ENCODE results near the gene PHACTR4. TPM values are rescaled to one million over a fixed set of nuclear protein-coding genes. Genes with fewer than 3 reads are reported as not detected.
A peak's percentile ranks its signal among the peaks of the same experiment; 100 is the strongest.
"Not testable (repeated sequence)": the region's sequence is repeated elsewhere in the genome, so short reads cannot be mapped to it uniquely, and the experiment has no call there.

PHACTR4 gene
- polyA plus RNA-seq (ENCODE audit: insufficient read depth in 1 of 5, insufficient read length in 5 of 5, low replicate concordance in 1 of 5) = 10 to 100 TPM; 50.5 to 67.8 (median 65.1) TPM
- long read RNA-seq, donor 1, full-length matches to known transcripts = 5 of 12 reads
- long read RNA-seq, donor 1, partial matches to known transcripts = 7 of 12 reads
- long read RNA-seq, donor 1, other reads (novel, unspliced or antisense) = 0 of 12 reads
- long read RNA-seq, donor 2, full-length matches to known transcripts = 3 of 3 reads
- long read RNA-seq, donor 2, partial matches to known transcripts = 0 of 3 reads
- long read RNA-seq, donor 2, other reads (novel, unspliced or antisense) = 0 of 3 reads
- long read RNA-seq, donor 3, full-length matches to known transcripts = 4 of 9 reads
- long read RNA-seq, donor 3, partial matches to known transcripts = 5 of 9 reads
- long read RNA-seq, donor 3, other reads (novel, unspliced or antisense) = 0 of 9 reads
- long read RNA-seq, donor 4, partial matches to known transcripts = 16 of 20 reads
- long read RNA-seq, donor 4, other reads (novel, unspliced or antisense) = 0 of 20 reads
- long read RNA-seq, donor 5, full-length matches to known transcripts = 6 of 6 reads
- long read RNA-seq, donor 5, partial matches to known transcripts = 0 of 6 reads
- long read RNA-seq, donor 5, other reads (novel, unspliced or antisense) = 0 of 6 reads
- long read RNA-seq, donor 6, transcript PHACTR4-203 (6 exons, 1,421 nt) = major isoform, 6 of 20 reads
- long read RNA-seq, donor 6, partial matches to known transcripts = 12 of 20 reads
- long read RNA-seq, donor 6, other reads (novel, unspliced or antisense) = 0 of 20 reads
- long read RNA-seq, donor 7, partial matches to known transcripts = 0 of 1 reads
- long read RNA-seq, donor 7, other reads (novel, unspliced or antisense) = 0 of 1 reads
- long read RNA-seq, donor 8, partial matches to known transcripts = 6 of 7 reads
- long read RNA-seq, donor 8, other reads (novel, unspliced or antisense) = 0 of 7 reads

DNA sequence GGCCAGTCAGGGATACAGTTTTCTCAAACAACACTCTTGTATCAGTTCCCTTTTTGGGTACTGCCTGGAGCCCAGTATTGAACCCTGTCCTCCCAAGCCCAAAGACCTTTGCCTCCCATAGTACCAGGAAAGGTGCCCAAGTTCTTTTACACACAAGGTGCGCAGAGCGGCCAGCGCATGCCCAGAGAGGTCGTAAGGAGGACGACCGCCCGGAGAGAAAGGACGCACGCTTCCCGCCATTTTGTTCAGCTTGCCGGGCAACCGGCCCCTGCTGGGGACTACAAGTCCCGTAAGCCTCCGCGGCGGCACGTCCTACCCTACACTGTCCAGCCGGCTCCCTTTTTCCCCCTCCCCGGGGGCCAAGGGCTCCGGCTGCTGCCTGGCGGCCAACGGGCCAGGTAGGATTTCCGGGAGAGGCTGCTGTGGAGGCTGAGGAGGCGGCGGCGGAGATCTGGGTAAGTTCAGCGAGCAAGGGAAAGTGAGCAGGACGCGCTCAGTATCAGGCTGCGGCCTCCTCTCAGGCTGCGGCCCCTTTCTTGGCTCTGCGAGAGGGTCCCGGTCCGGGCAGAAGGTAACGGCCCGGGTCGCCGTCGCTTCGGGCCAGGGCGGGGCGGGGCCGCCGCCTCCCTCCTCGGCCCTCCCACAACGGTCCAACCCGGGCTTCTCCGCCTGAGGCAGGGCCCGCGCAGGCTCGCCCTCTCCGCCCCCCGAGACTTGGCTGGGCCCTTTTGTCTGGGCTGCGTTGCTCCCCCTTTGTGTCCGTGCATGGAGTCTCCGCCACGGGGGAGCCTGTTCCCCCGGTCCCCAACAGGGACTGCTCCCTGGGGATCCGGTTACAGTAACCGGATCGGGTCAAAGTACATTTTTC lies at the start of gene PHACTR4:
Gene PHACTR4 (plus strand): TSS at position 370 of the 868 bp plus-strand sequence. CDS start 37,708 bp downstream, outside the sequence.
- DNase-seq = peak; percentile 91

DNA sequence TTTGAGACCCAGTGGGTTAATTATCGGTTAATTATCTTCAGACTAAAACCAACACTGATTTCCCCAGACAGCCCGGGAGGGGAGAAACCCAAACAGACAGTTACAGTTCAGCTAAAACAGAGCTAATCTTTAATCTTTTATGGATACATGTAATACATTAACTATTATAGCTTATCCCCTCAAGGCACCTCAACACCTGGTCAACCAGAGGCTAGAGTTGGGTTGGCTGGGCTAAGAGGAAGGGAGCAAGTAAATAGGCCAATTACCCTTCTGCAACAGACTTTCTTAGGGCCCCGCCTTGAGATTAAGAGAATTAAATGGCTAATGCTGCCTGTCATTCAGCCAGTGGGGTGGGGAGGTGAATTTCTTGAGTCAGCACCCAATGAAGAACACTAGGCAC lies 47.3 kb upstream of the PHACTR4 start:
- DNase-seq = no peak

DNA sequence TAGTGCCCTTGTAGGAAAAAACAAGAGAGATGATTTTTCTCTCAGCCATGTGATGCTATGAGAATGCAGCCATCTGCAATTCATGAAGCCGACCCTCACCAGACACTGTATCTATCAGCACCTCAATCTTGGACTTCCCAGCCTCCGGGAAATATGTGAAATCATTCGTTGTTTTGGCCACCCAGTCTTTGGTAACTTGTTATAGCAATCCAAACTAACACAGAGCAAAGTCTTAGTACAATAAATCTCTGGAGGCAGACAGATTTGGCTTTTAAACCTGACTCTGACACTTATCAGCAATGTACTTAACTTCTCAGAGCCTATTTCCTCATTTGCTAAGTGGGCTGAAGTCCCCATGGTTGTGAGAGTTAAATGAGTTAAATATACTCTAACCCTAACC lies 45.8 kb upstream of the PHACTR4 start:
- DNase-seq = no peak

DNA sequence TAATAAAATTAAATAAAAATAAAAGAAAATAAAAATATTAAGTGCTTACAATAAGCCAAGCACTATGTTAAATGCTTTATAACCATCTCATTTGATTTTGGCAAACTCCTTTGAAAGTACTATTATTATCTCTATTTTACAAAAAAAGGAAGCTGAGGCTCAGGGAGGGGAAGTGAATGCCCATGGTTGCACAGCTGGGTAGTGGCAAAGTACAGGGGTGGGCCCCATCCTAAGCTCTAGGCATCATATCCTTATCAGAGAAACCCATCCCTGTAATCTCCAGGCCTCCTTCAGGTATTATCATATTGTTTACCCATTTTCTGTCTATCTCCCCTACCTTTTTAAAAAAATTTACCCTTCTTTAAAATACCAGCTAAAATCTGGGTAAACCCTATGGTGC lies 43.0 kb upstream of the PHACTR4 start:
- DNase-seq = no peak

DNA sequence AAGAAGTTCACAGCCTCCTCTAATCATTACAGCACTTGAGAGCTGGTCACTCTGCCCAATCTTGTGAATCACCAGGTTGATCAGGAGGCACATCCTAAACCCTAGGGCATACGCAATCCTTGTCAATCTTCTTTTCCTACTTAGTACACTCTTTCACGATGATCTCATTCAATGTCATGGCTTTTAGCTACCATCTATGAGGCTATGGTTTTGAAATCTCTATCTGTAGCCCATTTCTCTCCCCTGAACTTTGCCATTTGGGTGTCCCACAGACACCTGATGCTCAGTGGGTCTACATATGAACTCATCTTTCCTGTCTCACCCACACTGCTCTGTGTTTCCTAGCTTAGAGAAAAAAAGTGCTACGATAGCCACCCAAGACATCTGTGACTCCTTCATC lies 42.6 kb upstream of the PHACTR4 start:
- DNase-seq = no peak

DNA sequence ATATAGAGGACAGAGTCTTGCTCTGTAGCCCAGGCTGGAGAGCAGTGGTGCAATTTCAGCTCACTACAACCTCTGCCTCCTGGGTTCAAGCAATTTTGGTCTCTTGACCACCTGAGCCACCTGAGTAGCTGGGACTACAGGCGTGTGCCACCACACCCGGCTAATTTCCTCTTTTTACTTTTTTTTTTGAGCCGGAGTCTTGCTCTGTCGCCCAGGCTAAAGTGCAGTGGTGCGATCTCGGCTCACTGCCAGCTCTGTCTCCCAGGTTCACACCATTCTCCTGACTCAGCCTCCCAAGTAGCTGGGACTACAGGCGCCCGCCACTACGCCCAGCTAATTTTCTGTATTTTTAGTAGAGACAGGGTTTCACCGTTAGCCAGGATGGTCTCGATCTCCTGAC lies 42.1 kb upstream of the PHACTR4 start:
- DNase-seq = not testable (repeated sequence)

DNA sequence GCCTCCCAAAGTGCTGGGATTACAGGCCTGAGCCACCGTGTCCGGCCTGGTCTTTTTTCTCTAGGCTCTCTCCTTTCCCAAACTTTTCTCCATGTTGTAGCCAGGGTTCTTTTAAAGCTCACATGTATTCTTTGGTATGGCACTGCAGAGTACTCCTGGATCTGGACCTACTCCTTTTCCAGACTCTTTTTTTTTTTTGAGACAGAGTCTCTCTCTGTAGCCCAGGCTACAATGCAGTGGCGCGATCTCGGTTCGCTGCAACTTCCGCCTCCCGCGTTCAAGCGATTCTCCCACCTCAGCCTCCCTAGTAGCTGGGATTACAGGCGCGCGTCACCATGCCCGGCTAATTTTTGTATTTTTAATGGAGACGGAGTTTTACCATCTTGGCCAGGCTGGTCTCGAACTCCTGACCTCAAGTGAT lies 41.3 kb upstream of the PHACTR4 start:
- DNase-seq = no peak

DNA sequence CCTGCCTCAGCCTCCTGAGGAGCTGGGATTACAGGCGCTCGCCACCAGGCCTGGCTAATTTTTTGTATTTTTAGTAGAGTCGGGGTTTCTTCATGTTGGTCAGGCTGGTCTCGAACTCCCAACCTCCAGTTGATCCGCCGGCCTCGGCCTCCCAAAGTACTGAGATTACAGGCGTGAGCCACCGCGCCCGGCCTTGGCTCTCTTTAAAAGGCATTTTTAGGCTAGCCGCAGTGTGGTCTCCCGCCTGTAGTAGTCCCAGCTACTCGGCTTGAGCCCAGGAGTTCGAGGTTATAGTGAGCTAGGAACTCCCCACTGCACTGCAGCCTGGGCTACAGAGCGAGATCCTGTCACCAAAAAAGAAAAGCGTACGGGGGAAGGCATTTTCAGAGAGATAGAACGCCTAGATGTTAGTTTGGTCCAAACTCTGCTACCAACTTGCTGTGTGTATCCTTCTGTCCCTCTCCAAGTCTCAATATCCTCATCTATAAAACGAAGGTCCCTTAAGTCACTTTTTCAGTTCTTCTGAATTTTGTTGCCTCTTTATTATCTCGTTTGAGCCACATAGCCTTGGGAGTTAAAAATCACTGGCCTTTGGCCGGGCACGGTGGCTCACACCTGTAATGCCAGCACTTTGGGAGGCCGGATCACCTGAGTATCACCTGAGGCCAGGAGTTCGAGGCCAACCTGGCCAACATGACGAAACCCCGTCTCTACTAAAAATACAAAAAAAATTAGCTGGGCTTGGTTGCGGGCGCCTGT lies 40.0 kb upstream of the PHACTR4 start:
- DNase-seq = no peak

DNA sequence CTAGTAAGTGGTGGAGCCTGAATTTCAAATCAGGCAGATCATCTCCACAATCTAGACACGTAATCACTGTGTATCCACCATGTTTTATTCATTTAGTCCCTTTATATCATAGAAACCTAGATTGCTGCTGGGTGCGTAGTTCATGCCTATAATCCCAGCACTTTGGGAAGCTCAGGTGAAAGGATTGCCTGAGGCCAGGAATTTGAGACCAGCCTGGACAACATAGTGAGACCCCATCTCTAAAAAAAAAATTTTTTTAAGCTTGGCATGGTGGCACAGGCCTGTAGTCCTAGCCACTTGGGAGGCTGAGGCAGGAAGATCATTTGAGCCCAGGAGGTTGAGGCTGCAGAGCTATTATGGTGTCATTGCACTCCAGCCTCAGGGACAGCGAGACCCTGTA lies 30.6 kb upstream of the PHACTR4 start:
- no peak for DNase-seq

DNA sequence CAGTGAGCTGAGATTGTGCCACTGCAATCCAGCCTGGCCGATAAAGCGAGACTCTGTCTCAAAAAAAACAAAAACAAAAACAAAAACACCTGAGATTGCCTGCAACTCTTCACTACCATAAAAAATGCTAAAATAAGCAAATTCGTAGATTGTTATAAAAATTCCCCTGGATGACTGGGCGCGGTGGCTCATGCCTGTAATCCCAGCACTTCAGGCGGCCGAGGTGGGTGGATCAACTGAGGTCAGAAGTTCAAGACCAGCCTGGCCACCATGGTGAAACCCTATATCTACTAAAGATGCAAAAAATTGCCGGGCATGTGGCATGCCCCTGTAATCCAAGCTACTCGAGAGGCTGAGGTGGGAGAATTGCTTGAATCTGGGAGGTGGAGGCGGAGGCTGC lies 30.0 kb upstream of the PHACTR4 start:
- DNase-seq = no peak

DNA sequence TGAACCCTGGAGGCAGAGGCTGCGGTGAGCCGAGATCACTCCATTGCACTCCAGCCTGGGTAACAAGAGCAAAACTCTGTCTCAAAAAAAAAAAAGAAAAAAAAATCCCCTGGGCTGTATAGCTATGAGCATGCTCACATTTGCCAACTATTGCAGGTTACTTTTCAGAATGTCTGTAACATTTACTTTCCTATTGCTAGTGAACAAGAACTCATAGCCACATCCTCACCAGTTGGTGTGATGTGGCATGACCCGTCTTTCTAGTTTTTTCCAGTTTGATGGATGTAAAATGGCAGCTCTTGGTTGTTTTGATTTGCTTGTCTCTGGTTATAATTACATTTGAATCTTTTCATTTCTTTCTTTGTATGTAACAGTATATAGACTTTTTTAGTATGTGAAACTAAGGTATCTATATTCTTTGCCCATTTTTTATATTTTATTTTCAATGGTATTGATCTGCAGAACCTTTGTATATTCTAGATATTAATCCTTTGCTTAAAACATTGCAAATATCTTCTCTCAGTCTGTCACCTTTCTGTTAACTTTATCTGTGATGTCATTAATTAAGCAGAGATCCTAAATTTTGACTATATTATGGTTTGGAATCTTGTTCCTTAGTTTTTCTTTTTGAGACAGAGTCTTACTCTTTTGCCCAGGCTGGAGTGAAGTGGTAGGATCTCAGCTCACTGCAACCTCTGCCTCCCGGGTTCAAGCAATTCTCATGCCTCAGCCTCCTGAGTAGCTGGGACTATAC lies 29.1 kb upstream of the PHACTR4 start:
- no peak for DNase-seq

DNA sequence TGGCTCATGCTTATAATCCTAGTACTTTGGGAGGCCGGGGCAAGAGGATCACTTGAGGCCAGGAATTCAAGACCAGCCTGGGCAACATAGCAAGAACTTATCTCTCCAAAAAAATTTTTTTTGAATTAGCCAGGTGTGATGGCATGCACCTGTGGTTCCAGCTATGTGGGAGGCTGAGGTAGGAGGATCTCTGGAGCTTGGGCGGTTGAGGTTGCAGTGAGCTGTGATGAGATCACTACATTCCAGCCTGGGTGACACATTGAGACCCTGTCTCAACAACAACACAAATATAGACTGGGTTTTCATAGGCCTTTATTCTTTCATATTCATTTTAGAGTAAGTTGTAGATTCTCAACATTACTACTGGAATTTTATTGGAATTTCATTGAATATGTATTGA lies 27.9 kb upstream of the PHACTR4 start:
- DNase-seq = no peak

DNA sequence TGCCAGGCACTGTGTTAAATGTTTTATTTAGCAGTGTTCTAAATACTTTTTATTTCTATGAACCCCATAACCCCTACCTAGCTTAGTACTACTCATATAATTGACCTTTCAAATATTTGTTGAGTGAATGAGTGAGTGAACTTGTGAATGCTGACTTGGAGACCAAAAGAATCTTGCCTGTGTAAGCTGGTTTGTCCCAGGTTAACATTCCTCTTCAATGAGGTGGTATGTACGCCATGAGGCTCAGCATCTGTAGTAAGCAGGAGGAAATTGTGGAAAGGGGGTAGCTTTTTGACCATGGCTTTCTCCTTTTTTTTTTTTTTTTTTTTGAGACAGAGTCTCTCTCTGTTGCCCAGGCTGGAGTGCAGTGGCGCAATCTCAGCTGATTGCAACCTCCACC lies 26.1 kb upstream of the PHACTR4 start:
- DNase-seq = no peak

DNA sequence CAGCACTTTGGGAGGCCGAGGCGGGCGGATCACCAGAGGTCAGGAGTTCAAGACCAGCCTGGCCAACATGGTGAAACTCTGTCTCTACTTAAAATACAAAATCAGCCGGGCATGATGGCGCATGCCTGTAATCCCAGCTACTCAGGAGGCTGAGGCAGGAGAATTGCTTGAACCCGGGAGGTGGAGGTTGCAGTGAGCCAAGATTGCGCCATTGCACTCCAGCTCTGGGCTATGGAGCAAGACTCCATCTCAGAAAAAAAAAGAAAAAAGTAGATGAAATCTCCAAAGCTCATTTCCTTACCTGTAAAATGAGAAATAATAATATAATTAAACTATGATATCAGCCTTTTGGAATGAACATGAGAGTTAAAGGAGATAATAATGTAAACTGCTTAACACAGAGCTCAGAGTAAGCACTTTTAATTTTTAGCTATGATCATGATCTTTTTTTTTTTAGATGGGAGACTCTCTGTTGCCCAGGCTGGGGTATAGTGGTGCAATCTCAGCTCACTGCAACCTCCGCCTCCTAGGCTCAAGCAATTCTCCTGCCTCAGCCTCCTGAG lies 16.2 kb upstream of the PHACTR4 start:
- not testable (repeated sequence) for DNase-seq

DNA sequence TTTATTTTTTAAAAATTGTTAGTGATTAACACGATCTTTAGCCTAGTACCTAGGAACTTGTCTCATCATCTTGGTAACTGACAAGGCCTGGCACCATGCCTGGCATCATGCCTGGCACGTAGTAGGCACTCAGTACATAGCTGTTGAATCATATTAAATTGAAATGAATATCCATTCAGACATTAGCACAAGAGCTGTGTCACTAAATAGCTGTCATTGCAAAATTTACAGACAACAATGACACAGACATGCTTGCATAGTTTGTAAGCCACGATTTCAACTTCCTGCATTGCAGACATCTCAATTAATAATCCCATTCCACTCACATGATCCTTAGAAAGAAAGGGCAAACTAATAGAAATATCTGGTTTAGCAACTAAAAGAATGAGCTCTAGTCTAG lies 15.4 kb upstream of the PHACTR4 start:
- DNase-seq = no peak

DNA sequence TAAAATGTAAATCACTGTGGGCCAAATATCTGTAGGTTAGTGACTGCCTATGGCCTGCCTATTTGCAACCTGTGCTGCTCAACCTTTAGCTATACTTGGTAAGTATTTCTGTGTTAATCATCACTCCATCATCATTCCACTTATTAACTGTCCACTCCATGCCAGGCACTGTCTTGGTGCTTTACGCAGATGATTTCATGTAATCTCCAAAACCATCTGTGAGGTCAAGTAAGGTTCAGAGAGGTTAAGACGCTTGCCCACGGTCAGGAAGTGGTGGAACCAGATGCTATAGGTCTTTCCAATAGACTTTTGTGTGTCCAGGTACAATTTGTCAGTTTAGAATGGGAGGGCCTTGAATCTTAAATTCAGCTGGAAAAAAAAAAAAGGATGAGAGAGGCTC lies 10.8 kb upstream of the PHACTR4 start:
- no peak for DNase-seq

DNA sequence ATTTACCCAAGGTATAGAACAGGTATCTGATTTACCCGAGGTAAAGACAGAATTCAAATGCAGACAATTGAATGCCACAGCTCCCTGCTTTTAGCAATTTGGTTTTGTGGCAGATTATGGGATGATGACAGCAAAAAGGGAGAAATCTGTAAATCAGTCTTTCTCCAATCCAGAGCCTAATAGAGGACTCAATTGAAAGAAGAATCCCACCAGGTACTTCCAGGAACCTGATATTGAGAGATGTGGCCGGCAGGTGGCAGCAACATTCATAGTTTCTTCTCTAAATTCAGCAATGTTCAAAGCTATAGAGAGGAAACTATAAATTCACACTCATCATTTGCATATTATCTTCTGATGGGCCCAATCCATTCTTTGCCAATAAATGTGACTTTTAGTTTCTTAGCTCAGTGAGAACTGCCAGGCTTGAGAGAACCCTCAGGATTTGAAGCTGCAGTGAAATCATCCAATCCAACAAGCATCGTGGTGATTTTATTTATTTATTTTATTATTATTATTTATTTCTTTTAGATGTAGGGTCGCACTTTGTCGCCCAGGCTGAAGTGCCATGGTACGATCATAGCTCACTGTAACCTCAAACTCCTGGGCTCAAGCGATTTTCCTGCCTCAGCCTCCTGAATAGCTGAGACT lies 9.8 kb upstream of the PHACTR4 start:
- DNase-seq = peak in 1 of 2 donors; percentile 40

DNA sequence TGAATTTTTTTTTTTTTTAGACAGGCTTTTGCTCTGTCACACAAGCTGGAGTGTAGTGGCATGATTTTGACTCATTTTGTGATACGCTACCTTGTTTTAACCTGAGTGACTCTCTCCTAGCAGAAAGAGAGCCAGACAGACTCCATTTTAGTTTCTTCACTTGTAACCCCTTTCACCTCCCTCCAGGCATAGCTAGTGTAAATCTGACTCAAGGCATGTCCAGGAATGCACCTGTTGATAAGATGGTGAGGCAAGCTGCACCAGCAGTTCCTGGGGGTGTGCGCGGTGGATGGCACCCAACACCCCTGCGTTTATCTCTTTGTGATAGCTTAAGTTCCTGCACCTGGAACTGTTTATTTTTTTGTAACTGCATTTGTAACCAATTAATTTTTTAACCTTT lies 4.7 kb upstream of the PHACTR4 start:
- DNase-seq = no peak

DNA sequence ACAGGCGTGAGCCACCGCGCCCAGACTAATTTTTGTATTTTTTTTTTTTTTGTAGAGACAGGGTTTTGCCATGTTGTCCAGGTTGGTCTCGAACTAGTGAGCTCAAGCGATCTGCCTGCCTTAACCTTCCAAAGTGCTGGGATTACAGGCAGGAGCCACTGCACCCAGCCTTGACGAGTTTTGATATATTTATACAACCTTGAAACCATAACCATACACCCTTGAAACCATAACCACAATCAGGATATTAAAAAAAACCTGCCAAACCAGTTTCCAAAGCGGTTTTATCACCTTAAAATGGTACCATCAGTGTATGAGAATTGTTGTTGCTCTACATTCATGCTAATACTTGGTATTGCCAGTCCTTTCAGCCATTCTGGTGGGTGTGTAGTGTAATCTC lies 3.7 kb upstream of the PHACTR4 start:
- DNase-seq = no peak
